ENCODE measurements around the gene TLK1. TPM values are rescaled to one million over a fixed set of nuclear protein-coding genes. Genes with fewer than 3 reads are reported as not detected.

Gene TLK1
- total and polyA plus RNA-seq, 9 of the 15 experiments (the other 6 are each of a cell fraction or from before 2014, with no cell fraction given) = 20.2 to 101 (median 40.5) TPM

GRCh38 chr2:171081649-171082111 lies 79.0 kb downstream of the TLK1 start:
- in situ Hi-C loops (cut with MboI) = no loop called here
- H3K4me1 ChIP-seq (replicated peaks in 1 of 2; ENCODE audit: control insufficient read depth in 2 of 2, insufficient read depth in 2 of 2, low read length in 2 of 2) = peaks cover 0 to 22% of the 10 kb centered on the region in 2 experiments; a peak in 2 of 5 replicates
- intact Hi-C loops (cut with micrococcal nuclease) = loop anchor here (10.0 kb wide), 1 partner anchor 333 kb away; no protein-coding TSS in a partner anchor
- no peak overlapping the region for H3K9ac ChIP-seq (ENCODE audit: insufficient read depth in 1 of 2, low read depth in 2 of 2, low read length in 2 of 2)
- no peak overlapping the region for H3K4me3 ChIP-seq
- H3K9me3 ChIP-seq (replicated peaks; ENCODE audit: control insufficient read depth, insufficient read depth, low read depth, low read length) = no peaks in the 10 kb centered on the region
- no peaks in the 10 kb centered on the region; the same call in none of the 2 replicates for H4K20me1 ChIP-seq (replicated peaks; ENCODE audit: control insufficient read depth, insufficient read depth, low read length)
- no peaks in the 10 kb centered on the region for H3K27me3 ChIP-seq (ENCODE audit: control insufficient read depth in 2 of 2, insufficient read depth in 2 of 2, low read length in 2 of 2)
- no peaks in the 10 kb centered on the region for H3K9me1 ChIP-seq (ENCODE audit: control insufficient read depth, insufficient read depth, low read length)
- H3K79me2 ChIP-seq (ENCODE audit: control insufficient read depth, insufficient read depth, low read length) = peaks cover 76% of the 10 kb centered on the region
- no peak overlapping the region for H3K4me2 ChIP-seq (ENCODE audit: insufficient read depth, low read length)
- POLR2A ChIA-PET = no interaction called here
- ATAC-seq (peak; percentile 50), FAIRE-seq (peak; percentile 37), DNase-seq (ENCODE audit: extremely low read depth in 1 of 4, low spot score in 3 of 4) (no peak)
- H3K27ac ChIP-seq (ENCODE audit: extremely low read depth, low read depth, low read length) = no peak overlapping the region
- WGBS (ENCODE audit: insufficient coverage, low coverage, missing lambda C conversion rate) = 86% methylated on average over 3 of the region's 3 CpGs
- no peak overlapping the region for H2AFZ ChIP-seq (ENCODE audit: low read depth, low read length)
- CTCF ChIA-PET (ENCODE audit: low intra/inter-chr PET ratio) = no interaction called here
- peaks cover 39% of the 10 kb centered on the region for H3K36me3 ChIP-seq (ENCODE audit: control insufficient read depth, insufficient read depth, low read length)
- TF ChIP-seq SIN3A (IDR thresholded peaks at IDR 0.05; ENCODE audit: borderline replicate concordance in 2 of 2, control insufficient read depth in 1 of 2, low read depth in 2 of 2, low read length in 2 of 2) (no peak), HDAC1 (IDR thresholded peaks at IDR 0.05) (no peak), ZBTB1 (CRISPR knock-in tag; IDR thresholded peaks at IDR 0.05; ENCODE audit: borderline replicate concordance, low read depth) (no peak), MBD2 (IDR thresholded peaks at IDR 0.05; ENCODE audit: borderline replicate concordance, low read depth) (no peak), NFYB (IDR thresholded peaks at IDR 0.05; ENCODE audit: extremely low read depth, insufficient read length) (no peak), ZC3H8 (IDR thresholded peaks at IDR 0.05) (no peak), NR0B1 (IDR thresholded peaks at IDR 0.05; ENCODE audit: partially characterized antibody) (no peak), TEAD2 (tag; IDR thresholded peaks at IDR 0.05) (no peak), POLR3A (IDR thresholded peaks at IDR 0.05; ENCODE audit: borderline replicate concordance, extremely low read depth, insufficient read depth, insufficient read length) (no peak)
- BruUV-seq (replicated peaks) = no TSS peak

Measured in K562 (cell line).